T47D (cell line): Measurements from ENCODE around the gene SH3PXD2A.

Experiments
- DNase-seq, 2 experiments: peaks; one replicate each; pipeline versions ENCODE4 v3.0.0 to v3.0.0-alpha.2; 2011 to 2012; ENCODE audit warnings: low read depth in 1 of 2, low spot score in 1 of 2
- JUND ChIP-seq: IDR thresholded peaks from 2 replicates; pipeline ENCODE4 v1.6.1; 2012; ENCODE audit warnings: low read depth
- in situ Hi-C: cut with HindIII; loops from 2 replicates; pipeline ENCODE4 v1.10.0; 2016; ENCODE audit warnings: low sequenced_read_pairs, low pct_unique_long_range_greater_than_20kb

The SH3PXD2A gene

DNA sequence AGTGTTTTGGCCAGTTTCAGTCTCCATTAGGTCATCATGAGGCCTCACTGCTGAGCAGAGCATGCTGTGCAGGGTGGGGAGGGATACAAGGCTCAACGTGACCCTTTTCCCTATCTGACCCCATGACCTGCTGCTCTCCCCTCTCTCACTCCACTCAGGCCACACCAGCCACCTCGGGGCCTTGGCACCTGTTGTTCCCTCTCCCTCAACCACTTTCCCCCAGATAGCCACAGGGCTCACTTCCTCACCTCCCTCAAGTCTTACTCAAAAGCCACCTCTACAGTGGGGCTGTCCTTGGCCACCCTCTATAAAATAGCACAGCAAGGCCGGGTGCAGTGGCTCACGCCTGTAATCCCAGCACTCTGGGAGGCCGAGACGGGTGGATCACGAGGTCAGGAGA, 13.9 kb downstream of the SH3PXD2A start:
- DNase-seq, result no peak
- in situ Hi-C loops, result no loop called here
- no peak for TF ChIP-seq JUND

DNA sequence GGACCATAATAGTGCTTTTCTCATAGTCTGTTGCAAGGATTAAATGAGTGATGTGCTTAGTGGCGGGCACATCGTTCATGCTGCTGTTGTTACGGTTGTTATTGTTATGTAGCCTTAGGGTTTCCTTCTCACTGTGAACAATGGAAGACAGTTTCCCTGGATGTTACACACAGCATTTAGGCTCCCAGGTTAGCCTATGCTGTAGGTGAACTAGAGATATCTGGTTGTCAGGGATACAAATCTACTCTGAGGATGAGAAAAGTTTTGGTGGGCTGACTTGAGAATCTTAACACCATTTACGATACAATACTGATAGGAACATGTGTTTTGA, 14.7 kb downstream of the SH3PXD2A start:
- TF ChIP-seq JUND, result no peak
- no peak for DNase-seq
- in situ Hi-C loops, result no loop called here

DNA sequence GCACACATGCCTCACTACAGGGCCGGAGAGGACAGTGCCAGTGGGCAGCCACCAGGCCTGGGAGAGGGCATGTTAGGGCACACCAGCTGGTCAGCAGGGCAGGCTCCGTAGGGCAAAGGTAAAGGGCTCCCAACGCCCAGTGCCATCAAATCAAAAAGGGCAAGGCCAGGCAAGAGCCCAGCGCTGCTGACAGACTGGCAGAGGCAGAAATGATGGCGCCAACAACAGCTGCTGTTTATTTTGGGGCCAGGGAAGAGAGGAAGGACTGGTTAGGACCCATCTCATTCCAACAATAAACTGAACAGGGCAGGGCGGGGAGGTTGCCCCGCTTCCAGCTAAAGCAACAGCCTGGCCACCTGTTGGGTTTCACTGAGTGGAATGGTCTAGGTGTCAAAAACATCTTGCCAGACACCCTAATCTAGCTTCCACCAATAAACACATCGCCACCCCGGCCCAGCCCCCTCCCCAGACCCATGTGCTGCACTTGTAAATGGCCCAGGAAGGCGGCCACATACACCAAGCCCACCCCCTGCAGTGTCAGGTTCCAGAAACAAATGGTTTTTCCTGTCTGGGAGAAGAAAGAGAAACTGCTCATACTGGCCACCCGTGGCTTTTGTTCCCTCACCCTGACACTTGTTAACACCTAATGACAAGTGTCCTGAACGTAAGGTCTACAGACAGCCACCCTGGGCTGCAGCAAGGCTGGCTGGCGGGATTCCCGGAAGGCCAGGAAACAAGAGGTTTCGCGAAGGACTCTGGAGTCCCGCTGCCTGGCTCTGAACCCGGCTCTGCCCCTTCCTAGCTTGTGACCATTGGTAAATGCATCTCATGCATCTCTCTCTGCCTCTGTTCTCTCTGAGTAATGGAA, 15.3 kb downstream of the SH3PXD2A start:
- in situ Hi-C loops, result no loop called here
- TF ChIP-seq JUND, result no peak
- no peak for DNase-seq

DNA sequence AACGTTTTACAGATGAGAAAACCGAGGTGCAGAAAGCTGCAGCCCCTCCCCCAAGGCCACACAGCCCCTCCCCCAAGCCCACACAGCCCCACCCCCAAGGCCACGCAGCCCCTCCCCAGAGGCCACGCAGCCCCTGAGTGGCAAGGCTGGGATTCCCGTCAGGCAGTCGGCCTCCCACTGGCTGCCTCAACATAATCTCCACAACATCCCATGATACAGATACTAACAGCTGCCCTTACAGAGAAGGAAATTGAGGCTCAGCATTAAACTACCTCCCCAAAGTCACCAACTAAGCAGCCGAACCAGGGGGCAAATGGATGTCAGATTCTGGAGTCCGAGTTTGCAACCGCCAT, 15.9 kb downstream of the SH3PXD2A start:
- DNase-seq, result no peak
- no peak for TF ChIP-seq JUND
- in situ Hi-C loops, result no loop called here

DNA sequence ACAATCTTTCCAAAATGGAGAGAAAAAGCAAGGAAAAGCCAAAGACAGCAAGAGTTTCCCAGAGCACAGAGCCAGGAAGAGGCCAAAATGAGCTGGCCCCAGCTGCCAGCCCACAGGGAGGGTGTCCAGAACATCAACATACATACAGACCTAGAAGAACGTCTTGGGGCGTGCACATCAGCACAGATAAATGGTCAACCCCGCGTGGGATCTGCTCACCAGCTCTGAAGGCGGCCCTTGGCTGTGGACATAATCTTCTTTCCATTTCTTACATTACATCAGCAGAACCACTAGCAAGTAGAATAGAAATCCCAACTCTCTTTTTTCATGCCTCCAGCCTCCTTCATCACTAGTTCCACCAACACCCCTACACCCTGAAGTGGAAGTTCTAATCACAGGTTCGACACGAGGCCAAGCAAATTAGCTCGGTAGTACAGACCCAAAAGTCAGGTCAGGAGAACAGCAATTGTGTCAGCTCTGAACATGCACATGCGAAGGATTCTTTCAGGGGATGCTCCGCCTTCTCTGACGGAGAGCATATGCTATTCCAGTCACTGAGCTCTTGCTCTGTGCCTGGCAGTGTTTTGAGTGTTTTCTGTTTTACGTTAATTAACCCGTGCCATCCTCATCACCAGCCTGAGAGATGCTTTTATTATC, 16.4 kb downstream of the SH3PXD2A start:
- no peak for DNase-seq
- no peak for TF ChIP-seq JUND
- in situ Hi-C loops, result no loop called here

DNA sequence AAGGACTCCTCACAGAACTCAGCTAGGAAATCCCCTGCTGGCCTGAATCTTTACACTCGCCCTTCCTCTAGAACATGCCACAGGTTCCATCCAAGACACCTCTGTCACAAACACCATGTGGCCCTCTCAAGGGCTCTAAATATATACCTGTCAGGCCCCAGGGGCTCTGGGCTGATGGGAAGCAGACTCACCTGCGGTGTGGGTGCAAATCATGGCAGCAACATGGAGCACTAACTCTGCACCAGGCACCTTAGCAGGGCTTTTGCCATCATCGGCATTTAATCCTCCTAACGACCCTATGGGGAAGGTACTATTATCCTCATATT, 17.3 kb downstream of the SH3PXD2A start:
- DNase-seq, result no peak

DNA sequence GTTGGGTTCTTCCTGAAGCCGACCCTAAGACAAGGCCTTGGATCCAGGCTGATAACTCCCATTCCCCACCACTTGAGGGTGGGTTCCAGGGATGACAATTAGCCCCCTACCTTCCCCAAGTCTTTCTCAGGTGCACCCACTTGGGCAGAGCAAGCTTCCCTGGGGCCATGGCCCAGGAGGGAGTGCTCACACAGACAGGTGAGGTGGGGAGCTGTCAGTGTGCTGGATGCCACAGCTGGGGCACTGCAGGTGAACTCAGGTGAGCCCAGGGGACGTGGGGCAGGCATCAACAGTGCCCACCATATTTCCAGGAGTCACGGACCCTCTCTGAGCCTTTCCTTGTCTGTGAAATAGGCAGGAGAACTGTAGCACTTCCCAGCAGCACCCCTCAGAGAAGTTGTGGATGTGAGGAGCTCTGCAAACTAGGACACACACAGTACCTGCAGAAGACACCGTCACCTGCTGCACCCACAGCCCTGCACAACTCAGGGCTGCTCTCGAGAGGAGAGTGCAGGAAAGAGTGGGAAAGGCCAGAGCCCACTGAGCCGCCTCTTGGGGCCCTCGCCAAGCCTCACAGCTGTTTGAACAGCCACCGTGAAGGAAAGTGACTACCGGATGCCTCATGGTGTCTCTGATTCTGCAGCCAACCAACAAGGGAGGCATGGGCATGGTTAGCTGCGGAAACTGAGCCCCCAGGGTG, 17.9 kb downstream of the SH3PXD2A start:
- no peak for DNase-seq
- TF ChIP-seq JUND, result no peak
- in situ Hi-C loops, result no loop called here

More for the DNA sequence above, 17.3 kb downstream of the SH3PXD2A start:
- in situ Hi-C loops, result no loop called here
- no peak for TF ChIP-seq JUND

DNA sequence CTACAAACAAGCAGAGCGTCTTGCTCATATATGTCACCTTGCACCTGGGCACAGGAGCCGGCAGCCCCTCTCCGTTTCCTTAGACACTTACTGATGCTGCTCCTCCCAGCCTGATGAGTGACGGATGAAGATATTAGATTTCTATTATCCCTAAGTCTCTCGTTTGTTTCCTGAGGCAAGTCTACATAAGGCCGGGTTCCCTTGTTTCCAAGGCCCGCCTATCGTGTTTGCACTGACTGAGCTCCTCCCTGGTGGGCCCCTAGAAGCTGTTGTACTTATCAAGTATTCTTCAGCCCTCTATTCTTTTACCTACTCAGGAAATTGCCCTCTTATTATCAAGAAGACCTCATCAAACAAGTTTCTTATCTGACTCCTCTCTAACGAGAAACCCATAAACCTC, 18.5 kb downstream of the SH3PXD2A start:
- TF ChIP-seq JUND, result no peak
- in situ Hi-C loops, result no loop called here
- no peak for DNase-seq

DNA sequence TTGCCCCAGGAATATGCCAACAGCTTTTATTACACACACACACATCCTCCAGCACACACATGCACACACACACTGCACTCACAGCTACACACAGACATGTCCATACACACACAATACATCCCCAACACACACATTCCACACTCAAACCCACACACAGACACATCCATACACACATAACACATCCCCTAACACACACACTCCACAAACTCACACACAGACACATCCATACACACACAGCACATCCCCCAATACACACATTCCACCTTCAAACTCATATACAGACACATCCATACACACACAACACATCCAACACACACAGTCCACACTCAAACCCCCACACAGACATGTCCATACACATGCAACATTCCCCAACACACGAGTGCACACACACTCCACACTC, 19.1 kb downstream of the SH3PXD2A start:
- TF ChIP-seq JUND, result no peak
- no peak for DNase-seq
- in situ Hi-C loops, result no loop called here

DNA sequence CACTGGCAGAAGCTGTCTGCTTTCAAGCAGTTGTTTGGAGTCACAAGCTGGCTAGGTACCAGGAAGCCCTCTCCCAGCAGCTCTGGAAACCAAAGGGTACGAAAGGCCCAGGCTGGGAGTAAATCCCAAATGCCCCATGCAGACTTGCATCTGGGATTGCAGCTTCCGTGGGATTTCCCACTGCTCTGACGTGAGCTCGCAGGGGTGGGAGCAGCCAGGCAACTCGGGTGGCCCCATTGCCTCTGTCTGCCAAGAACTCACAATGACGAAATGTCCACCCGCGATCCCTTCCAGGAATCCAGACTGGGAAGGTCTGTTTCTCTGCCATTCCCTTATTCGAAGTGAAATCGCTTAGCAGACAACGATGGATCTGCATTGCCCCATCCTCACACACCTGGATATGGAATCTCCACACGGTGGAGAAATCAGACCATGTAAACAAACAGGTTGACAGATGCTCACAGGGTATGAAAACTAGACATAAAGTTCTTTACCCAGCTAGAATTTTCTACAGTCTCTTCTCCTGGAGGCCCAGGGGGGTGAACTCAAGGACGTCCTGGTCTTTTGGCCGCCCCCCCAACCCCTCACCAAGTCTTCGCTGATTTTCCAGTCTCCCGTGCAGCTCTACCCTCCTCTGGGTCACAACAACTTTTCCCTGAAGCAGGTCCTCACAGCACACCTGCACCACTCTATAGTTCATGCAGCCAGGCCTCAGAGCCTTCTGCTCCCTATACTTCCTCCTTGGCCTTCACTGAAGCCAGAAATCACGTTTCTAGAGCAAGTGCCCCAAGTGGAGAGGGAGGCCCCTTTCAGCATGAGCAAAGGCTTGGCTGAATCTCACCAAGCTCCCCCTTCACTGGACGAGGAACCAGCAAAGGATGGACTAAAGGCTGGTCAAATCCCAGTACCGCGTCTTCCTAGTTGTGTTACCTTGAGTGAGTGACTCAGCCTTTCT, 20.0 kb downstream of the SH3PXD2A start:
- no peak for TF ChIP-seq JUND
- in situ Hi-C loops, result no loop called here
- no peak for DNase-seq

DNA sequence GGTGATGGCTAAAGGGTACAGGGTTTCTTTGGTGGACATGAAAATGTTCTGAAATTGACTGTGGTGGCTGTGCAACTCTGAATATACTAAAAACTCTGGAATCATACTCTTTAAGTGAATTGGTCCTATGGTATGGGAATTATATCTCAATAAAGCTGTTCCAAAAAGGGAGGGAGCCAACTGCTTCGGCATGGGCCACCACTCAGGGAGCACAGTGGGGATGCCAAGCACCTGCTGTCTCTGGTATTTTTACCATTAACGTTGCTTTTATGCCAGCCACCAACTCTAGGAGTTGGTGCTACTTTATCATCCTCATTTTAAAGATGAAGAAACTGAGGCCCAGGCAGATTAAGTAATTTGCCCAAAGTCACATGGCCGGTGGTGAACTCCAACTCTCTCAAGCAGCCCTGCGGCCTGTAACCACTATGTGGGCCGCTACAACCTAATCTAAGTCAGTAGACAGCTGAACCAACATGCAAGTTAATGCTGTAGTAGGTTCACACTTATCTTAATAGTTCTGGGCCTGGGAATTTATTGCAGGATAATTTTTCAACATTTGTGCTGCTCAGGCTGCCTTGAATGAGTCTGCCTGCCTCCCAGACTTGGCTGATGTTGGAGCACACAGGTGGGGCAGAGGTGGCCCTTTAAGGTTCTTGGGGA, 20.8 kb downstream of the SH3PXD2A start:
- no peak for DNase-seq
- in situ Hi-C loops, result no loop called here

More for the DNA sequence above, 20.8 kb downstream of the SH3PXD2A start:
- TF ChIP-seq JUND, result no peak
